ENCODE results near the gene CD6.

DNA sequence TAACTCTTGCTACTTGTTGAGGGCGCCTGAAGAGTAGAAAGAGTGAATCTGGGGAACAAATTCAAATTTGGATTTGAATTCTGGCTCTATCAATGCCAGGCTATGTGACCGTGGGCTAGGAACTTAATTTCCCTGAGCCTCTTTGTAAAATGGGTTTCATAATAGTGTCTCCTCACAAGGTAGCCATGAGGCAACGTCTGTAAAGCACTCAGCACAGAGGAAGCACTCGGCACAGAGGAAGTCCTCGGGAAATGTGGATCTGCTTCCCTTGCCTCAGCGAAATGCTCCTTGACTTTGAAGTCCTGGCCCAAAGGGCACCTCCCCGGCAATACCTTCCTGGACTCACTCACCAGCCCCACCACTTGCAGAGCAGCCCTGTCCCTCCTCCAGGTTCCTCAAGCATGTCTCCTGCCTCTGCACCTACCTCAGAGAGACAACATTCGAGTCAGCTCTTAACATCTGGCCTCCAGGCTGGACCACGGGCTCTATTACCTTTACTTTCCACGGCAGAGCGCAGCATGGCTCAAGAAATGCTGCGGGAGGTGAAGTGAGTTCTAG, 17.7 kb downstream of the CD6 start:
- TF ChIP-seq, protein P1, sequence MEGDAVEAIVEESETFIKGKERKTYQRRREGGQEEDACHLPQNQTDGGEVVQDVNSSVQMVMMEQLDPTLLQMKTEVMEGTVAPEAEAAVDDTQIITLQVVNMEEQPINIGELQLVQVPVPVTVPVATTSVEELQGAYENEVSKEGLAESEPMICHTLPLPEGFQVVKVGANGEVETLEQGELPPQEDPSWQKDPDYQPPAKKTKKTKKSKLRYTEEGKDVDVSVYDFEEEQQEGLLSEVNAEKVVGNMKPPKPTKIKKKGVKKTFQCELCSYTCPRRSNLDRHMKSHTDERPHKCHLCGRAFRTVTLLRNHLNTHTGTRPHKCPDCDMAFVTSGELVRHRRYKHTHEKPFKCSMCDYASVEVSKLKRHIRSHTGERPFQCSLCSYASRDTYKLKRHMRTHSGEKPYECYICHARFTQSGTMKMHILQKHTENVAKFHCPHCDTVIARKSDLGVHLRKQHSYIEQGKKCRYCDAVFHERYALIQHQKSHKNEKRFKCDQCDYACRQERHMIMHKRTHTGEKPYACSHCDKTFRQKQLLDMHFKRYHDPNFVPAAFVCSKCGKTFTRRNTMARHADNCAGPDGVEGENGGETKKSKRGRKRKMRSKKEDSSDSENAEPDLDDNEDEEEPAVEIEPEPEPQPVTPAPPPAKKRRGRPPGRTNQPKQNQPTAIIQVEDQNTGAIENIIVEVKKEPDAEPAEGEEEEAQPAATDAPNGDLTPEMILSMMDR (IDR thresholded peaks at IDR 0.05), result no peak
- no peak for TF ChIP-seq EZH2phosphoT487 (IDR thresholded peaks at IDR 0.05)
